ENCODE results near the gene PSG2.
"Not testable (repeated sequence)": the region's sequence is repeated elsewhere in the genome, so short reads cannot be mapped to it uniquely, and the experiment has no call there.

The PSG2 gene

GRCh38 chr19:43026369-43026768 lies 56.1 kb downstream of the PSG2 start, which contains the start of gene PSG11:
PSG11 (minus strand) TSS chr19:43026469; CDS start chr19:43026372, 97 bp downstream.
- H3K4me1 ChIP-seq (ENCODE audit: control insufficient read depth, insufficient read depth, low read length); H3K9ac ChIP-seq (ENCODE audit: low read length); H3K36me3 ChIP-seq (ENCODE audit: control insufficient read depth, insufficient read depth, low read length, severe bottlenecking); DNase-seq (ENCODE audit: low read depth); H3K4me3 ChIP-seq (ENCODE audit: low read length); H3K9me3 ChIP-seq (ENCODE audit: control insufficient read depth, low read length); H3K27me3 ChIP-seq (replicated peaks; ENCODE audit: control insufficient read depth, insufficient read depth, low read length): not testable (repeated sequence)

DNA sequence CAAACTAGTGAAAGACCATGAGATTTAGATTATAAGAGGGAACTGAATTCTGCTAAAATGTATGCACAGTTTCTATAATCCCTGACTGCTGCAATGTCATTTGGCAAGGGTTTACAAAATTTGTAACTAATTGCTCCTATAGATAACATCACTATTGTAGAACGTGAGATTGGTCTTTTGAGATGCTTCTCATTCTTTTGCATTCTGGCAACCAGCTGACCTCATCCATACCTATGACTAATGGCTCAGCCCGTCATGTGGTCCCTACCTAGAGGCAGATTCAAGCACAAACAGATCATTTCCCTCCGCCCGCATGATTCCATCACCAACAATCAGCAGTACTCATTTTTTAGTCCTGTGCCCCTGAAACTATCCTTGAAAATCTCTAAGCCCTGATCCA lies 60.4 kb downstream of the PSG2 start:
- not testable (repeated sequence) for H3K27me3 ChIP-seq (replicated peaks; ENCODE audit: control insufficient read depth, insufficient read depth, low read length); H3K4me1 ChIP-seq (ENCODE audit: control insufficient read depth, insufficient read depth, low read length); H3K9ac ChIP-seq (ENCODE audit: low read length); H3K9me3 ChIP-seq (ENCODE audit: control insufficient read depth, low read length); H3K36me3 ChIP-seq (ENCODE audit: control insufficient read depth, insufficient read depth, low read length, severe bottlenecking); H3K4me3 ChIP-seq (ENCODE audit: low read length)
- peak; percentile 57 for DNase-seq (ENCODE audit: low read depth)

- not testable (repeated sequence) for H3K4me1 ChIP-seq (ENCODE audit: control insufficient read depth, insufficient read depth, low read length); H3K36me3 ChIP-seq (ENCODE audit: control insufficient read depth, insufficient read depth, low read length, severe bottlenecking); H3K9me3 ChIP-seq (ENCODE audit: control insufficient read depth, low read length); H3K27me3 ChIP-seq (replicated peaks; ENCODE audit: control insufficient read depth, insufficient read depth, low read length); H3K9ac ChIP-seq (ENCODE audit: low read length); H3K4me3 ChIP-seq (ENCODE audit: low read length)
- DNase-seq (ENCODE audit: low read depth) = peak; percentile 67
Observed at GRCh38 chr19:43021629-43022028, 60.9 kb downstream of the PSG2 start.

- not testable (repeated sequence) for H3K27me3 ChIP-seq (replicated peaks; ENCODE audit: control insufficient read depth, insufficient read depth, low read length); H3K4me3 ChIP-seq (ENCODE audit: low read length); H3K36me3 ChIP-seq (ENCODE audit: control insufficient read depth, insufficient read depth, low read length, severe bottlenecking); DNase-seq (ENCODE audit: low read depth); H3K9ac ChIP-seq (ENCODE audit: low read length); H3K4me1 ChIP-seq (ENCODE audit: control insufficient read depth, insufficient read depth, low read length); H3K9me3 ChIP-seq (ENCODE audit: control insufficient read depth, low read length)
Observed at GRCh38 chr19:43019588-43019987, 62.9 kb downstream of the PSG2 start.
